RWPE1 (cell line): ENCODE data around the gene KRT85.

Source experiments
- CTCF ChIA-PET: fragments of 350-600 bp; sonication (Branson Sonifier 250); formaldehyde crosslinking; extraction: SDS; loops from one replicate; lab custom pipeline; 2021; lab: Yijun Ruan, JAX
- POLR2A ChIA-PET: fragments of 400-600 bp; formaldehyde crosslinking; extraction: SDS; loops from one replicate; lab custom pipeline; 2020; ENCODE audit warnings: antibody characterized with exemption; ENCODE audit not compliant: low non-redundant PET; lab: Yijun Ruan, JAX
- DNase-seq: peaks from one replicate; pipeline ENCODE4 v3.0.0; 2012; ENCODE audit warnings: low spot score
- H3K27ac ChIP-seq: fragments of 450-650 bp; 2 replicates; pipeline ENCODE4 v1.5.1; 2017
- TF ChIP-seq, protein P1 (sequence below): fragments of 450-650 bp; conservative IDR thresholded peaks from 2 replicates; pipeline ENCODE4 v1.5.1; 2017; ENCODE audit warnings: low read depth, mild to moderate bottlenecking

KRT85 gene

DNA sequence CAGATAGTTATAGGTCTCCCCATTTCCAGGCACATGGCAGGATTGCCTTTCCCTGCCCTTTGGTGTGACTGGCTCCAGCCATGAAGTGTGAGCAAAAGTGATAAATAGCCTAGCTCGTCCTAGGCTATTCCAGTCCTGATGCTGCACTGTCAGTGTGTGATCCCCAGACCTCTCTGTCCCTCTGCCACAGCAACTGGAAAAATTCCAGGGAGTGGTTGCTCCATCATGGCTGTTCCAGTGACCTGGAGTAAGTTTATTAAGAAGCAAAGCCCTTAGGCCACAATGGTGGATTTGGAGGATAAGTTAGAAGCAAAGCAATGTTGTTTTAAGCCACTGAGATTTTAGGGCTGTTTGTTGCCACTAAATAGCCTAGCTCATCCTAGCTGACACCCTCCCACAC is 36.2 kb downstream of the KRT85 start:
- ChIA-PET POLR2A (no interaction called here), CTCF (interaction anchor here (0.6 to 0.7 kb wide), 3 partner anchors 42 to 138 kb away, joined by 3 to 4 read pairs (median 4); no protein-coding TSS in a partner anchor)
- TF ChIP-seq, protein P1, sequence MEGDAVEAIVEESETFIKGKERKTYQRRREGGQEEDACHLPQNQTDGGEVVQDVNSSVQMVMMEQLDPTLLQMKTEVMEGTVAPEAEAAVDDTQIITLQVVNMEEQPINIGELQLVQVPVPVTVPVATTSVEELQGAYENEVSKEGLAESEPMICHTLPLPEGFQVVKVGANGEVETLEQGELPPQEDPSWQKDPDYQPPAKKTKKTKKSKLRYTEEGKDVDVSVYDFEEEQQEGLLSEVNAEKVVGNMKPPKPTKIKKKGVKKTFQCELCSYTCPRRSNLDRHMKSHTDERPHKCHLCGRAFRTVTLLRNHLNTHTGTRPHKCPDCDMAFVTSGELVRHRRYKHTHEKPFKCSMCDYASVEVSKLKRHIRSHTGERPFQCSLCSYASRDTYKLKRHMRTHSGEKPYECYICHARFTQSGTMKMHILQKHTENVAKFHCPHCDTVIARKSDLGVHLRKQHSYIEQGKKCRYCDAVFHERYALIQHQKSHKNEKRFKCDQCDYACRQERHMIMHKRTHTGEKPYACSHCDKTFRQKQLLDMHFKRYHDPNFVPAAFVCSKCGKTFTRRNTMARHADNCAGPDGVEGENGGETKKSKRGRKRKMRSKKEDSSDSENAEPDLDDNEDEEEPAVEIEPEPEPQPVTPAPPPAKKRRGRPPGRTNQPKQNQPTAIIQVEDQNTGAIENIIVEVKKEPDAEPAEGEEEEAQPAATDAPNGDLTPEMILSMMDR: no peak
- H3K27ac ChIP-seq: no peak overlapping the region
- DNase-seq: no peak

- DNase-seq: no peak
- peak overlapping the region; percentile 74 for H3K27ac ChIP-seq
- TF ChIP-seq, protein P1: peak; percentile 39; the same call in 1 of the 2 replicates
- ChIA-PET CTCF (interaction anchor here (0.6 to 2.4 kb wide), 33 partner anchors 11 to 1602 kb away, joined by 3 to 15 read pairs (median 4); no protein-coding TSS in a partner anchor), POLR2A (no interaction called here)
These were observed 39.3 kb downstream of the KRT85 start for GRCh38 chr12:52327830-52328500.

DNA sequence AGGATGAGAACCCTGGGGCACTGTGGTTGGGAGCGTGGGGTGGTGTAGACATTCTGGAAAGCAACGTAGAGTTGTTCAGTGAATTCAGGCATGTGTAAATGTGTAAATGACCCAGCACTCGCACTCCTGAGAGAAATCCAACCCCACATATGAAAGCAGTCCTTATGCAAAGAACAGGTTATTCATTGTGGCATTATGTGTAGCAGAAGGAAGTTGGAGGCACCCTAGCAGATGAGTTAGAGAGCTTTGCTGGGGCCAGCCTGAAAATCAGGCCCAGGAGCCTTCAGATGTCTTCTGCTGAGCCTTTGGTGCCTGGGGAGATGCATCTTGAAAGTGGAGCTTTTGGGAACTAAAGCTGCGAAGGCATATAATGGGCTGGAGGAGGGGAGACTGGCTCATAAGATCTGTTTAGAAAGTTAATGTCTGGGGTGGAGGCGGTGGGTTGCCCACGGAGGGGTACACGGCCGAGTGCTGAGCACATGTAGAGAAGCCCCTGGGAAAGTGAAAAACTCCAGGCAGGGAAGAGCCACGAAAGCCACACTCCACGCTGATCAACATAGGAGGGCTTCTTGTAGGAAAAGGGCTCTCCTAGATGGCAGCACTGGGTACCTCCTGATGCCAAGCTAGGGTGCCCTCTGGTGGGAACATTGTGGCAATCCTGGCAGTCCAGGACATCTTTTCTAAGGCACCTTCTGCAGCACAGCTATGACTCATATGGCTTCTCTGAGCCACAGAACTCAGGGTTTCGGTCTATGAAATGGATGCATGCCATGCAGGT is 40.0 kb downstream of the KRT85 start:
- peak overlapping the region; percentile 74 for H3K27ac ChIP-seq
- TF ChIP-seq, protein P1: peak; percentile 91
- DNase-seq: peak; percentile 98
- POLR2A ChIA-PET: no interaction called here
- CTCF ChIA-PET: interaction anchor here (0.6 to 2.4 kb wide), 34 partner anchors 11 to 1602 kb away, joined by 3 to 15 read pairs (median 4); no protein-coding TSS in a partner anchor

DNA sequence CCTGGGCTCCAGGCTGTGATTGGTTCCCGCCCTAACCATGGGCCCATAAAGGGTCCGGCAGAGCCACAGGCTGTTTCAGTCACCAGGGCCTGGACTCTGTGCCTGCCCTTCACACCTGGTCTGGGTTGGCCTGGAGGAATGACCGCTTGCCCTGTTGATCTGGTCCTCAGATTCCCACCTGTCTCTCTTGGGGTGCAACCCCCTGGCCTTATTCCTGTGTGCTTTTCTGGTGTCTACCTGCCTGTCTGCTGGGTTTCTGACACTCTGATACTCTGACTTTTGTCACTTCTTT is 43.2 kb downstream of the KRT85 start:
- no peak for DNase-seq
- POLR2A ChIA-PET: no interaction called here
- CTCF ChIA-PET: interaction anchor here (1.0 kb wide), 1 partner anchor 45 kb away, joined by 5 read pairs; no protein-coding TSS in a partner anchor
- no peak overlapping the region for H3K27ac ChIP-seq
- TF ChIP-seq, protein P1: no peak

DNA sequence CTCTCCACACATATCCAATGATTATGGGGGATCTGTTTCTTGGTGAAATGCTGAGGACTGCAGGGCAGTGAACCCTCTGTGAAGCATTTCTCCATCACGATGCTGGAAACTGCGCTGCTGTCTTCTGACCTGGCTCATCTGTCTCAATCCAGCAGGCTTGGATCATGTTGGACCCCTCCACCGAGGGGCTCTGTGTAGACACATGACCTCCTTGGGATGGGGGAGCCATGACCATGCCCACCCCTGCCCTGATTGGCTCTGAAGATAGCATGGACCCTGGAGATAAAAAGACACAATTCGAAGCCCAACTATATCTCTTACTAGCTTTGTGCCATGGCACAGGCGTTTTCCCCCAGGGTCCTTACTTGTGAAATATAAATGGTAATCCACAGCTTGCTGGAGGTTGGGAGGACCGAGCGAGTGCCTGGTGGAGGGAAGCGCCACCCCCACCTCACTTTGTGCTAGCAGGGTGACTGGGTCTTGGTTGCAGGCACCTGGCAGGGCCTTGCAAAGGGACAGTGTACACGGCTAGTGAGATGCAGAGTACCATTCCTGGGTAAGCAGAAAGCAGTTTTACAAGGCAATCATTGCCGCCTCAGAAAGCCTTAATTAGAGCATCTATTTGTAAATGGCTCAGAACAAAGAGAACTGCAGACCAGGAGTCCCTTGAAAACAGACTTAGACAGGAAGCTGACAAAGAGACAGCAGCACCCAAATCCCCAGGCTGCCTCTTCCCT is 43.7 kb downstream of the KRT85 start:
- ChIA-PET POLR2A (no interaction called here), CTCF (no interaction called here)
- no peak overlapping the region for H3K27ac ChIP-seq
- TF ChIP-seq, protein P1: no peak
- DNase-seq: no peak

DNA sequence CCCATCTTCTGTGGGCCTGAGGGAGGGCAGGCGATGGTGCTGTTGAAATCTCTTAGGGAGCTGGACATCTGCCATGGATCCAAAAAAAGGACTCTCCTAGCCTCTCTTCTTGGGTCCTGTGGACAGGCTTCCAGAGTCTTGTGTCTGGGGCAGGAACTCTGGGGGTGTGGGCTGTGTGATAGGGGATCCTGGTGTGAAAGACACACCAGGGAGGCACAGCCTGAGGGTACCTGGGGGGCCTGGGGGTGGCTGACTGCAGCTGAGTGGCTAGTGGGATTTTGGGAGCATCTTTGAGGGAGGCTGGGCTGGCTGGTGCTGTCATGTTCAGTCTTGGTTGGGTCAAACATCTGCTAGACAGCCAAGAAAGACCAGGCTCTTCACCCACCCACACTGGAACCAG is 44.3 kb downstream of the KRT85 start:
- CTCF ChIA-PET: interaction anchor here (0.6 kb wide), 1 partner anchor 582 kb away, joined by 3 read pairs; the partner anchor contains the start of gene KRT8
- POLR2A ChIA-PET: no interaction called here

More for the DNA sequence above, 44.3 kb downstream of the KRT85 start:
- H3K27ac ChIP-seq: no peak overlapping the region
- TF ChIP-seq, protein P1: no peak
- DNase-seq: no peak
